Activated naive CD4-positive, alpha-beta T cell treated with anti-CD3 and anti-CD28 coated beads, Interleukin-2, amount 50 U/mL, for 16 hours (primary cell): Measurements from ENCODE around the gene KRTAP5-5.
"Not testable (repeated sequence)": the region's sequence is repeated elsewhere in the genome, so short reads cannot be mapped to it uniquely, and the experiment has no call there.

ENCODE experiments used
- DNase-seq: peaks from one replicate; pipeline ENCODE4 v3.0.0-alpha.2; 2020

KRTAP5-5 gene

GRCh38 chr11:1629326-1630185 lies at the start of gene KRTAP5-5:
Gene KRTAP5-5 (plus strand): TSS chr11:1629775. CDS start chr11:1629841, 66 bp downstream.
- no peak for DNase-seq

GRCh38 chr11:1581976-1582375 lies 47.6 kb upstream of the KRTAP5-5 start:
- DNase-seq: no peak

- not testable (repeated sequence) for DNase-seq
Observed at GRCh38 chr11:1582909-1583308, 46.7 kb upstream of the KRTAP5-5 start.

GRCh38 chr11:1584661-1585370 lies 44.8 kb upstream of the KRTAP5-5 start, which contains the start of gene KRTAP5-1:
Gene KRTAP5-1 (minus strand): TSS chr11:1585283. CDS start chr11:1585249, 34 bp downstream.
- not testable (repeated sequence) for DNase-seq

- DNase-seq: no peak
Observed at GRCh38 chr11:1586699-1587098, 42.9 kb upstream of the KRTAP5-5 start.

- DNase-seq: not testable (repeated sequence)
Observed at GRCh38 chr11:1589191-1589963, 40.2 kb upstream of the KRTAP5-5 start.

GRCh38 chr11:1589996-1590395 lies 39.6 kb upstream of the KRTAP5-5 start:
- DNase-seq: no peak

- DNase-seq: no peak
Observed at GRCh38 chr11:1592628-1593027, 36.9 kb upstream of the KRTAP5-5 start.

- DNase-seq: not testable (repeated sequence)
Observed at GRCh38 chr11:1595994-1596575, 33.5 kb upstream of the KRTAP5-5 start.

GRCh38 chr11:1596576-1597121 lies 32.9 kb upstream of the KRTAP5-5 start:
- DNase-seq: not testable (repeated sequence)

GRCh38 chr11:1597331-1597993 lies 32.1 kb upstream of the KRTAP5-5 start:
- no peak for DNase-seq

GRCh38 chr11:1597994-1598380 lies 31.6 kb upstream of the KRTAP5-5 start, which contains the start of gene KRTAP5-2:
Gene KRTAP5-2 (minus strand): TSS chr11:1598294. CDS start chr11:1598250, 44 bp downstream.
- no peak for DNase-seq

GRCh38 chr11:1598406-1598805 lies 31.2 kb upstream of the KRTAP5-5 start:
- DNase-seq: not testable (repeated sequence)

- no peak for DNase-seq
Observed at GRCh38 chr11:1598816-1599215, 30.8 kb upstream of the KRTAP5-5 start.

- DNase-seq: no peak
Observed at GRCh38 chr11:1600626-1601025, 28.9 kb upstream of the KRTAP5-5 start.

GRCh38 chr11:1601663-1602062 lies 27.9 kb upstream of the KRTAP5-5 start:
- not testable (repeated sequence) for DNase-seq

- DNase-seq: no peak
Observed at GRCh38 chr11:1603629-1604028, 25.9 kb upstream of the KRTAP5-5 start.

GRCh38 chr11:1604181-1604580 lies 25.4 kb upstream of the KRTAP5-5 start:
- DNase-seq: no peak

- no peak for DNase-seq
Observed at GRCh38 chr11:1604711-1605110, 24.9 kb upstream of the KRTAP5-5 start.

- not testable (repeated sequence) for DNase-seq
Observed at GRCh38 chr11:1605923-1606322, 23.7 kb upstream of the KRTAP5-5 start.

GRCh38 chr11:1607156-1607845 lies 22.3 kb upstream of the KRTAP5-5 start:
- not testable (repeated sequence) for DNase-seq
